GM23338 (cell line): ENCODE results near the gene TLR5.

Source experiments
- CREB1 ChIP-seq: fragments of 250-450 bp; sonication (Bioruptor Pico); IDR thresholded peaks from 2 replicates; pipeline ENCODE4 v1.5.0; 2020; ENCODE audit warnings: low read depth, mild to moderate bottlenecking, moderate library complexity
- EZH2 ChIP-seq: fragments of 200-600 bp; sonication (generic); IDR thresholded peaks from one replicate; pipeline ENCODE4 v1.8.0; 2017; ENCODE audit warnings: antibody characterized with exemption, mild to moderate bottlenecking, low read depth; ENCODE audit not compliant: unreplicated experiment
- EZH2phosphoT487 ChIP-seq: fragments of 200-600 bp; sonication (generic); IDR thresholded peaks from one replicate; pipeline ENCODE4 v1.8.1; 2018; ENCODE audit warnings: antibody characterized with exemption; ENCODE audit not compliant: unreplicated experiment
- JUNB ChIP-seq: IDR thresholded peaks from one replicate; pipeline ENCODE4 v1.6.1; 2016; ENCODE audit warnings: antibody characterized with exemption; ENCODE audit not compliant: unreplicated experiment
- NANOG ChIP-seq: IDR thresholded peaks from 2 replicates; pipeline ENCODE4 v1.6.1; 2016; ENCODE audit warnings: antibody characterized with exemption, borderline replicate concordance
- POLR2AphosphoS5 ChIP-seq: IDR thresholded peaks from 2 replicates; pipeline ENCODE4 v1.6.1; 2016; ENCODE audit warnings: antibody characterized with exemption, low read depth
- STAT1 ChIP-seq: IDR thresholded peaks from one replicate; pipeline ENCODE4 v1.6.1; 2016; ENCODE audit warnings: antibody characterized with exemption; ENCODE audit not compliant: unreplicated experiment
- ZNF114 ChIP-seq: fragments of 250-450 bp; sonication (Bioruptor Pico); IDR thresholded peaks from 2 replicates; pipeline ENCODE4 v1.5.0; 2020; ENCODE audit warnings: mild to moderate bottlenecking, moderate library complexity
- ZNF331 ChIP-seq: fragments of 250-450 bp; sonication (Bioruptor Pico); IDR thresholded peaks from 2 replicates; pipeline ENCODE4 v1.5.0; 2020; ENCODE audit warnings: low read depth, mild to moderate bottlenecking, moderate library complexity
- TF ChIP-seq, protein P1 (sequence below), 2 experiments: fragments of 200-600 bp in 1 of 2; sonication (generic) in 1 of 2; conservative IDR thresholded peaks; 2 replicates each; pipeline versions ENCODE4 v1.5.1 to v1.6.1; 2016 to 2017; ENCODE audit warnings: antibody characterized with exemption in 2 of 2, low read depth in 2 of 2, mild to moderate bottlenecking in 2 of 2, moderate library complexity in 1 of 2
- TF ChIP-seq, protein P2 (sequence below): IDR thresholded peaks from one replicate; pipeline ENCODE4 v1.6.1; 2018; ENCODE audit warnings: antibody characterized with exemption; ENCODE audit not compliant: unreplicated experiment
- TF ChIP-seq, protein P3 (sequence below): IDR thresholded peaks from 2 replicates; pipeline ENCODE4 v1.6.1; 2016; ENCODE audit warnings: antibody characterized with exemption
- TF ChIP-seq, protein P4 (sequence below): fragments of 250-450 bp; sonication (Bioruptor Pico); IDR thresholded peaks from 2 replicates; pipeline ENCODE4 v1.5.0; 2020; ENCODE audit warnings: mild to moderate bottlenecking, moderate library complexity

DNA sequence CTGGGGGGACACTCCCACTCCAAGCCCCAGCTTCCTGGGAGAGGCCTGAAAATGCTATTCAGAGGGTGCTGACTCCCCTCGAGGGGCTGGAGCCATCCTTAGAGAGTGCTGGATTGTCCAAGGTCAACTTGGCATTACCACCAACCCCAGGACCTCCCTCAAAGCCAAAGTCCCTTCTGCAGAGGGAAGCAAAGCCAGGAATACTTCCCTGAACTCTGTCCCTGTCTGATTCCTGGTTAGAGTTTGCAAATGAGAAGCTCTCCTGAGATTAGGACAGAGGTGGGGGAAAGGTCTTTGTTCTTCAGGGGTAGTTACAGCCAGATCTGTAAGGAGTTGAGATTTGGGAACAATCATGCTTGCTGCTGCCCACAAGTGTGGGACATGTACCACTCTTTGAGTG is 45.3 kb downstream of the TLR5 start:
- TF ChIP-seq POLR2AphosphoS5, result no peak
- TF ChIP-seq, protein P1, sequence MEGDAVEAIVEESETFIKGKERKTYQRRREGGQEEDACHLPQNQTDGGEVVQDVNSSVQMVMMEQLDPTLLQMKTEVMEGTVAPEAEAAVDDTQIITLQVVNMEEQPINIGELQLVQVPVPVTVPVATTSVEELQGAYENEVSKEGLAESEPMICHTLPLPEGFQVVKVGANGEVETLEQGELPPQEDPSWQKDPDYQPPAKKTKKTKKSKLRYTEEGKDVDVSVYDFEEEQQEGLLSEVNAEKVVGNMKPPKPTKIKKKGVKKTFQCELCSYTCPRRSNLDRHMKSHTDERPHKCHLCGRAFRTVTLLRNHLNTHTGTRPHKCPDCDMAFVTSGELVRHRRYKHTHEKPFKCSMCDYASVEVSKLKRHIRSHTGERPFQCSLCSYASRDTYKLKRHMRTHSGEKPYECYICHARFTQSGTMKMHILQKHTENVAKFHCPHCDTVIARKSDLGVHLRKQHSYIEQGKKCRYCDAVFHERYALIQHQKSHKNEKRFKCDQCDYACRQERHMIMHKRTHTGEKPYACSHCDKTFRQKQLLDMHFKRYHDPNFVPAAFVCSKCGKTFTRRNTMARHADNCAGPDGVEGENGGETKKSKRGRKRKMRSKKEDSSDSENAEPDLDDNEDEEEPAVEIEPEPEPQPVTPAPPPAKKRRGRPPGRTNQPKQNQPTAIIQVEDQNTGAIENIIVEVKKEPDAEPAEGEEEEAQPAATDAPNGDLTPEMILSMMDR (conservative IDR thresholded peaks at IDR 0.05; ENCODE audit: low read depth in 2 of 2), result no peak
- no peak for TF ChIP-seq EZH2phosphoT487
- TF ChIP-seq, protein P2, sequence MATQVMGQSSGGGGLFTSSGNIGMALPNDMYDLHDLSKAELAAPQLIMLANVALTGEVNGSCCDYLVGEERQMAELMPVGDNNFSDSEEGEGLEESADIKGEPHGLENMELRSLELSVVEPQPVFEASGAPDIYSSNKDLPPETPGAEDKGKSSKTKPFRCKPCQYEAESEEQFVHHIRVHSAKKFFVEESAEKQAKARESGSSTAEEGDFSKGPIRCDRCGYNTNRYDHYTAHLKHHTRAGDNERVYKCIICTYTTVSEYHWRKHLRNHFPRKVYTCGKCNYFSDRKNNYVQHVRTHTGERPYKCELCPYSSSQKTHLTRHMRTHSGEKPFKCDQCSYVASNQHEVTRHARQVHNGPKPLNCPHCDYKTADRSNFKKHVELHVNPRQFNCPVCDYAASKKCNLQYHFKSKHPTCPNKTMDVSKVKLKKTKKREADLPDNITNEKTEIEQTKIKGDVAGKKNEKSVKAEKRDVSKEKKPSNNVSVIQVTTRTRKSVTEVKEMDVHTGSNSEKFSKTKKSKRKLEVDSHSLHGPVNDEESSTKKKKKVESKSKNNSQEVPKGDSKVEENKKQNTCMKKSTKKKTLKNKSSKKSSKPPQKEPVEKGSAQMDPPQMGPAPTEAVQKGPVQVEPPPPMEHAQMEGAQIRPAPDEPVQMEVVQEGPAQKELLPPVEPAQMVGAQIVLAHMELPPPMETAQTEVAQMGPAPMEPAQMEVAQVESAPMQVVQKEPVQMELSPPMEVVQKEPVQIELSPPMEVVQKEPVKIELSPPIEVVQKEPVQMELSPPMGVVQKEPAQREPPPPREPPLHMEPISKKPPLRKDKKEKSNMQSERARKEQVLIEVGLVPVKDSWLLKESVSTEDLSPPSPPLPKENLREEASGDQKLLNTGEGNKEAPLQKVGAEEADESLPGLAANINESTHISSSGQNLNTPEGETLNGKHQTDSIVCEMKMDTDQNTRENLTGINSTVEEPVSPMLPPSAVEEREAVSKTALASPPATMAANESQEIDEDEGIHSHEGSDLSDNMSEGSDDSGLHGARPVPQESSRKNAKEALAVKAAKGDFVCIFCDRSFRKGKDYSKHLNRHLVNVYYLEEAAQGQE, result no peak
- no peak for TF ChIP-seq EZH2
- no peak for TF ChIP-seq CREB1 (CRISPR knock-in tag)
- no peak for TF ChIP-seq JUNB
- TF ChIP-seq, protein P3, sequence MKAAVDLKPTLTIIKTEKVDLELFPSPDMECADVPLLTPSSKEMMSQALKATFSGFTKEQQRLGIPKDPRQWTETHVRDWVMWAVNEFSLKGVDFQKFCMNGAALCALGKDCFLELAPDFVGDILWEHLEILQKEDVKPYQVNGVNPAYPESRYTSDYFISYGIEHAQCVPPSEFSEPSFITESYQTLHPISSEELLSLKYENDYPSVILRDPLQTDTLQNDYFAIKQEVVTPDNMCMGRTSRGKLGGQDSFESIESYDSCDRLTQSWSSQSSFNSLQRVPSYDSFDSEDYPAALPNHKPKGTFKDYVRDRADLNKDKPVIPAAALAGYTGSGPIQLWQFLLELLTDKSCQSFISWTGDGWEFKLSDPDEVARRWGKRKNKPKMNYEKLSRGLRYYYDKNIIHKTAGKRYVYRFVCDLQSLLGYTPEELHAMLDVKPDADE, result no peak
- TF ChIP-seq ZNF331 (CRISPR knock-in tag), result no peak
- TF ChIP-seq ZNF114 (CRISPR knock-in tag), result no peak
- TF ChIP-seq, protein P4, sequence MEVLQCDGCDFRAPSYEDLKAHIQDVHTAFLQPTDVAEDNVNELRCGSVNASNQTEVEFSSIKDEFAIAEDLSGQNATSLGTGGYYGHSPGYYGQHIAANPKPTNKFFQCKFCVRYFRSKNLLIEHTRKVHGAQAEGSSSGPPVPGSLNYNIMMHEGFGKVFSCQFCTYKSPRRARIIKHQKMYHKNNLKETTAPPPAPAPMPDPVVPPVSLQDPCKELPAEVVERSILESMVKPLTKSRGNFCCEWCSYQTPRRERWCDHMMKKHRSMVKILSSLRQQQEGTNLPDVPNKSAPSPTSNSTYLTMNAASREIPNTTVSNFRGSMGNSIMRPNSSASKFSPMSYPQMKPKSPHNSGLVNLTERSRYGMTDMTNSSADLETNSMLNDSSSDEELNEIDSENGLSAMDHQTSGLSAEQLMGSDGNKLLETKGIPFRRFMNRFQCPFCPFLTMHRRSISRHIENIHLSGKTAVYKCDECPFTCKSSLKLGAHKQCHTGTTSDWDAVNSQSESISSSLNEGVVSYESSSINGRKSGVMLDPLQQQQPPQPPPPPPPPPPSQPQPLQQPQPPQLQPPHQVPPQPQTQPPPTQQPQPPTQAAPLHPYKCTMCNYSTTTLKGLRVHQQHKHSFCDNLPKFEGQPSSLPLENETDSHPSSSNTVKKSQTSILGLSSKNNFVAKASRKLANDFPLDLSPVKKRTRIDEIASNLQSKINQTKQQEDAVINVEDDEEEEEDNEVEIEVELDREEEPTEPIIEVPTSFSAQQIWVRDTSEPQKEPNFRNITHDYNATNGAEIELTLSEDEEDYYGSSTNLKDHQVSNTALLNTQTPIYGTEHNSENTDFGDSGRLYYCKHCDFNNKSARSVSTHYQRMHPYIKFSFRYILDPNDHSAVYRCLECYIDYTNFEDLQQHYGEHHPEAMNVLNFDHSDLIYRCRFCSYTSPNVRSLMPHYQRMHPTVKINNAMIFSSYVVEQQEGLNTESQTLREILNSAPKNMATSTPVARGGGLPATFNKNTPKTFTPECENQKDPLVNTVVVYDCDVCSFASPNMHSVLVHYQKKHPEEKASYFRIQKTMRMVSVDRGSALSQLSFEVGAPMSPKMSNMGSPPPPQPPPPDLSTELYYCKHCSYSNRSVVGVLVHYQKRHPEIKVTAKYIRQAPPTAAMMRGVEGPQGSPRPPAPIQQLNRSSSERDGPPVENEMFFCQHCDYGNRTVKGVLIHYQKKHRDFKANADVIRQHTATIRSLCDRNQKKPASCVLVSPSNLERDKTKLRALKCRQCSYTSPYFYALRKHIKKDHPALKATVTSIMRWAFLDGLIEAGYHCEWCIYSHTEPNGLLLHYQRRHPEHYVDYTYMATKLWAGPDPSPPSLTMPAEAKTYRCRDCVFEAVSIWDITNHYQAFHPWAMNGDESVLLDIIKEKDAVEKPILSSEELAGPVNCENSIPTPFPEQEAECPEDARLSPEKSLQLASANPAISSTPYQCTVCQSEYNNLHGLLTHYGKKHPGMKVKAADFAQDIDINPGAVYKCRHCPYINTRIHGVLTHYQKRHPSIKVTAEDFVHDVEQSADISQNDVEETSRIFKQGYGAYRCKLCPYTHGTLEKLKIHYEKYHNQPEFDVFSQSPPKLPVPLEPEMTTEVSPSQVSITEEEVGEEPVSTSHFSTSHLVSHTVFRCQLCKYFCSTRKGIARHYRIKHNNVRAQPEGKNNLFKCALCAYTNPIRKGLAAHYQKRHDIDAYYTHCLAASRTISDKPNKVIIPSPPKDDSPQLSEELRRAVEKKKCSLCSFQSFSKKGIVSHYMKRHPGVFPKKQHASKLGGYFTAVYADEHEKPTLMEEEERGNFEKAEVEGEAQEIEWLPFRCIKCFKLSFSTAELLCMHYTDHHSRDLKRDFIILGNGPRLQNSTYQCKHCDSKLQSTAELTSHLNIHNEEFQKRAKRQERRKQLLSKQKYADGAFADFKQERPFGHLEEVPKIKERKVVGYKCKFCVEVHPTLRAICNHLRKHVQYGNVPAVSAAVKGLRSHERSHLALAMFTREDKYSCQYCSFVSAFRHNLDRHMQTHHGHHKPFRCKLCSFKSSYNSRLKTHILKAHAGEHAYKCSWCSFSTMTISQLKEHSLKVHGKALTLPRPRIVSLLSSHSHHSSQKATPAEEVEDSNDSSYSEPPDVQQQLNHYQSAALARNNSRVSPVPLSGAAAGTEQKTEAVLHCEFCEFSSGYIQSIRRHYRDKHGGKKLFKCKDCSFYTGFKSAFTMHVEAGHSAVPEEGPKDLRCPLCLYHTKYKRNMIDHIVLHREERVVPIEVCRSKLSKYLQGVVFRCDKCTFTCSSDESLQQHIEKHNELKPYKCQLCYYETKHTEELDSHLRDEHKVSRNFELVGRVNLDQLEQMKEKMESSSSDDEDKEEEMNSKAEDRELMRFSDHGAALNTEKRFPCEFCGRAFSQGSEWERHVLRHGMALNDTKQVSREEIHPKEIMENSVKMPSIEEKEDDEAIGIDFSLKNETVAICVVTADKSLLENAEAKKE (CRISPR knock-in tag), result no peak
- no peak for TF ChIP-seq STAT1
- no peak for TF ChIP-seq NANOG
